WTC11 (cell line): ENCODE data around the gene FPR1. TPM values are rescaled to one million over a fixed set of nuclear protein-coding genes. Genes with fewer than 3 reads are reported as not detected.

Experiments used
- ATAC-seq: fragments of 200-7000 bp; cut with Tn5 transposase; 2 replicates; pipeline ENCODE4 v1.10.0; 2021; ENCODE audit warnings: mild to moderate bottlenecking, moderate library complexity
- CTCF ChIA-PET: fragments of 300-600 bp; sonication (Branson Sonifier 250); formaldehyde crosslinking; loops from one replicate; lab custom pipeline; 2021; ENCODE audit warnings: antibody characterized with exemption; lab: Charles Lee
- POLR2A ChIA-PET: fragments of 350-600 bp; sonication (Branson Sonifier 250); formaldehyde crosslinking; loops from one replicate; lab custom pipeline; 2021; ENCODE audit warnings: antibody characterized with exemption; lab: Charles Lee
- DNase-seq: peaks from one replicate; pipeline ENCODE4 v3.0.0; 2021; ENCODE audit warnings: low spot score
- H3K27ac Mint-ChIP-seq: 2 replicates; pipeline ENCODE4 v1.8.0; 2021; ENCODE audit warnings: mixed read lengths
- H3K27me3 Mint-ChIP-seq: 2 replicates; pipeline ENCODE4 v1.8.0; 2021; ENCODE audit warnings: low read depth, mild to moderate bottlenecking, moderate library complexity, mixed read lengths
- H3K36me3 Mint-ChIP-seq: 2 replicates; pipeline ENCODE4 v1.8.0; 2021; ENCODE audit warnings: mixed read lengths
- H3K4me1 Mint-ChIP-seq: 2 replicates; pipeline ENCODE4 v1.8.0; 2022; ENCODE audit warnings: mixed read lengths
- H3K4me3 Mint-ChIP-seq: 2 replicates; pipeline ENCODE4 v1.8.0; 2021; ENCODE audit warnings: mild to moderate bottlenecking, moderate library complexity, mixed read lengths
- H3K9me3 Mint-ChIP-seq: 2 replicates; pipeline ENCODE4 v1.8.0; 2021; ENCODE audit warnings: mixed read lengths
- AR ChIP-seq: fragments of 250-450 bp; sonication (Bioruptor Pico); IDR thresholded peaks from 2 replicates; pipeline ENCODE4 v1.9.0; 2021; ENCODE audit warnings: mild to moderate bottlenecking
- ATF1 ChIP-seq: sonication (generic); formaldehyde crosslinking; IDR thresholded peaks from 2 replicates; pipeline ENCODE4 v1.8.1; 2023; ENCODE audit warnings: mild to moderate bottlenecking, moderate library complexity, missing genetic modification reagents
- CBFB ChIP-seq: sonication (generic); formaldehyde crosslinking; IDR thresholded peaks from 2 replicates; pipeline ENCODE4 v1.8.1; 2022; ENCODE audit warnings: mild to moderate bottlenecking, low read depth, missing genetic modification reagents
- EMX1 ChIP-seq: fragments of 250-450 bp; sonication (Bioruptor Pico); IDR thresholded peaks from 2 replicates; pipeline ENCODE4 v1.8.0; 2021; ENCODE audit warnings: mild to moderate bottlenecking
- GABPB1 ChIP-seq: sonication (generic); formaldehyde crosslinking; IDR thresholded peaks from 2 replicates; pipeline ENCODE4 v1.8.1; 2023; ENCODE audit warnings: mild to moderate bottlenecking, missing genetic modification reagents
- GRHL2 ChIP-seq: fragments of 250-450 bp; sonication (Bioruptor Pico); IDR thresholded peaks from 2 replicates; pipeline ENCODE4 v1.8.0; 2022; ENCODE audit warnings: mild to moderate bottlenecking, moderate library complexity; ENCODE audit not compliant: insufficient replicate concordance, severe bottlenecking
- GTF2I ChIP-seq: fragments of 250-450 bp; sonication (Bioruptor Pico); conservative IDR thresholded peaks from 2 replicates; pipeline ENCODE4 v1.4.0; 2021; ENCODE audit warnings: mild to moderate bottlenecking
- HMGA2 ChIP-seq: fragments of 250-450 bp; sonication (Bioruptor Pico); IDR thresholded peaks from 2 replicates; pipeline ENCODE4 v1.4.0; 2021; ENCODE audit warnings: mild to moderate bottlenecking, moderate library complexity
- MXD4 ChIP-seq: fragments of 250-450 bp; sonication (Bioruptor Pico); IDR thresholded peaks from 2 replicates; pipeline ENCODE4 v1.8.0; 2021; ENCODE audit warnings: mild to moderate bottlenecking, moderate library complexity, borderline replicate concordance
- MYBL2 ChIP-seq: sonication (generic); formaldehyde crosslinking; IDR thresholded peaks from 2 replicates; pipeline ENCODE4 v1.8.1; 2023; ENCODE audit warnings: mild to moderate bottlenecking, moderate library complexity, missing genetic modification reagents
- NFE2L1 ChIP-seq: sonication (generic); formaldehyde crosslinking; IDR thresholded peaks from 2 replicates; pipeline ENCODE4 v1.8.1; 2023; ENCODE audit warnings: missing genetic modification reagents
- NR1H2 ChIP-seq: sonication (generic); formaldehyde crosslinking; IDR thresholded peaks from 2 replicates; pipeline ENCODE4 v1.9.0; 2021; ENCODE audit warnings: mild to moderate bottlenecking, moderate library complexity, missing genetic modification reagents
- OVOL2 ChIP-seq: fragments of 250-450 bp; sonication (Bioruptor Pico); IDR thresholded peaks from 2 replicates; pipeline ENCODE4 v1.9.0; 2021; ENCODE audit warnings: mild to moderate bottlenecking, borderline replicate concordance
- PREB ChIP-seq: sonication (generic); formaldehyde crosslinking; IDR thresholded peaks from 2 replicates; pipeline ENCODE4 v1.8.1; 2022; ENCODE audit warnings: mild to moderate bottlenecking, missing genetic modification reagents, moderate library complexity, borderline replicate concordance
- SMAD4 ChIP-seq: sonication (generic); formaldehyde crosslinking; IDR thresholded peaks from 2 replicates; pipeline ENCODE4 v1.8.0; 2022; ENCODE audit warnings: mild to moderate bottlenecking, missing genetic modification reagents
- SP1 ChIP-seq: sonication (generic); formaldehyde crosslinking; conservative IDR thresholded peaks from 2 replicates; pipeline ENCODE4 v1.8.1; 2022; ENCODE audit warnings: missing genetic modification reagents
- TEAD4 ChIP-seq: sonication (generic); formaldehyde crosslinking; IDR thresholded peaks from 2 replicates; pipeline ENCODE4 v1.8.0; 2022; ENCODE audit warnings: mild to moderate bottlenecking, missing genetic modification reagents
- ZNF121 ChIP-seq: sonication (generic); formaldehyde crosslinking; IDR thresholded peaks from 2 replicates; pipeline ENCODE4 v1.8.0; 2023; ENCODE audit warnings: missing genetic modification reagents
- ZNF317 ChIP-seq: sonication (generic); formaldehyde crosslinking; IDR thresholded peaks from 2 replicates; pipeline ENCODE4 v1.8.1; 2023; ENCODE audit warnings: low read depth, mild to moderate bottlenecking, moderate library complexity, missing genetic modification reagents, borderline replicate concordance
- ZNF512 ChIP-seq: sonication (generic); formaldehyde crosslinking; IDR thresholded peaks from 2 replicates; pipeline ENCODE4 v1.8.1; 2022; ENCODE audit warnings: missing genetic modification reagents, borderline replicate concordance
- total RNA-seq: library from RNA; stranded (reverse); gene quantifications from 3 replicates; pipeline ENCODE4 v1.2.3, GENCODE V29; 2021
- TF ChIP-seq, protein P1 (sequence below): sonication (generic); formaldehyde crosslinking; IDR thresholded peaks from 2 replicates; pipeline ENCODE4 v1.8.1; 2022; ENCODE audit warnings: low read depth, mild to moderate bottlenecking, moderate library complexity, missing genetic modification reagents, borderline replicate concordance
- TF ChIP-seq, protein P2 (sequence below): sonication (generic); formaldehyde crosslinking; IDR thresholded peaks from 2 replicates; pipeline ENCODE4 v1.8.1; 2023; ENCODE audit warnings: mild to moderate bottlenecking, missing genetic modification reagents, moderate library complexity
- TF ChIP-seq, protein P3 (sequence below): sonication (generic); formaldehyde crosslinking; conservative IDR thresholded peaks from 2 replicates; pipeline ENCODE4 v1.8.1; 2023; ENCODE audit warnings: mild to moderate bottlenecking, low read depth, missing genetic modification reagents, moderate library complexity

FPR1 gene
- total RNA-seq, 1 experiment from 2014 or later, result 0.72 TPM

GRCh38 chr19:51754770-51755169 lies 3.1 kb upstream of the FPR1 start (continued):
- TF ChIP-seq SMAD4 (CRISPR knock-in tag), result no peak
- TF ChIP-seq EMX1 (CRISPR knock-in tag), result no peak
- TF ChIP-seq GABPB1 (CRISPR knock-in tag), result no peak
- TF ChIP-seq GTF2I (CRISPR knock-in tag), result no peak
- TF ChIP-seq, protein P1, sequence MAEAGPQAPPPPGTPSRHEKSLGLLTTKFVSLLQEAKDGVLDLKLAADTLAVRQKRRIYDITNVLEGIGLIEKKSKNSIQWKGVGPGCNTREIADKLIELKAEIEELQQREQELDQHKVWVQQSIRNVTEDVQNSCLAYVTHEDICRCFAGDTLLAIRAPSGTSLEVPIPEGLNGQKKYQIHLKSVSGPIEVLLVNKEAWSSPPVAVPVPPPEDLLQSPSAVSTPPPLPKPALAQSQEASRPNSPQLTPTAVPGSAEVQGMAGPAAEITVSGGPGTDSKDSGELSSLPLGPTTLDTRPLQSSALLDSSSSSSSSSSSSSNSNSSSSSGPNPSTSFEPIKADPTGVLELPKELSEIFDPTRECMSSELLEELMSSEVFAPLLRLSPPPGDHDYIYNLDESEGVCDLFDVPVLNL (CRISPR knock-in tag), result no peak
- no peak for TF ChIP-seq MXD4 (CRISPR knock-in tag)
- TF ChIP-seq ATF1, result no peak
- TF ChIP-seq, all 79 proteins: peak for 0

DNA sequence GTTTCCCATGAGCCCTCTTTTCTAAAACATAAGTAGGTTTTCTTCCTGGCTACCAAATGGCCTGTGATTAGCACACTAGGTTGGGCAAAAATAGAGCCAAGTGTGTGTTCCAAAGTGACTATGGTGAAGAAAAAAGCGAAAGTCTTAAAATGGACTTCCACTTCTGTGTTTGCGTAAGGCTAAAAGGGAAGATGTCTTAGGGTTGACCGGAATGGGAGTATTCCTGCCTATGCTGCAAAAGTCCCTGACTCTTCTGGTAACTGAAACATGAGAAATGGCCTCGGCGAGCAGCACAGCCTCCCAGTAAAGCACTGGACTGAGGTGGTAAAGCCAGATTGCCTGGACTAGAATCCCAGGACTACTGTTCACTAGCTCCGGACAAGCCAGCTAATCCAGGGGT lies 2.4 kb upstream of the FPR1 start:
- POLR2A ChIA-PET, result no interaction called here
- H3K9me3 Mint-ChIP-seq, result peaks cover 32% of the 10 kb centered on the region
- DNase-seq (no peak), ATAC-seq (no peak)
- H3K4me3 Mint-ChIP-seq, result no peak overlapping the region
- H3K4me1 Mint-ChIP-seq, result no peaks in the 10 kb centered on the region
- H3K27me3 Mint-ChIP-seq, result peaks cover 8% of the 10 kb centered on the region
- CTCF ChIA-PET, result no interaction called here
- no peaks in the 10 kb centered on the region for H3K36me3 Mint-ChIP-seq
- TF ChIP-seq EMX1 (CRISPR knock-in tag) (no peak), NFE2L1 (no peak), PREB (no peak), SP1 (CRISPR knock-in tag) (no peak), ZNF512 (CRISPR knock-in tag) (no peak), OVOL2 (CRISPR knock-in tag) (no peak), TEAD4 (CRISPR knock-in tag) (no peak), HMGA2 (CRISPR knock-in tag) (no peak), GRHL2 (CRISPR knock-in tag) (no peak)
- TF ChIP-seq, protein P2, sequence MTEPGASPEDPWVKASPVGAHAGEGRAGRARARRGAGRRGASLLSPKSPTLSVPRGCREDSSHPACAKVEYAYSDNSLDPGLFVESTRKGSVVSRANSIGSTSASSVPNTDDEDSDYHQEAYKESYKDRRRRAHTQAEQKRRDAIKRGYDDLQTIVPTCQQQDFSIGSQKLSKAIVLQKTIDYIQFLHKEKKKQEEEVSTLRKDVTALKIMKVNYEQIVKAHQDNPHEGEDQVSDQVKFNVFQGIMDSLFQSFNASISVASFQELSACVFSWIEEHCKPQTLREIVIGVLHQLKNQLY (CRISPR knock-in tag), result no peak
- TF ChIP-seq, all 79 proteins: peak for 0
- no peak overlapping the region for H3K27ac Mint-ChIP-seq

DNA sequence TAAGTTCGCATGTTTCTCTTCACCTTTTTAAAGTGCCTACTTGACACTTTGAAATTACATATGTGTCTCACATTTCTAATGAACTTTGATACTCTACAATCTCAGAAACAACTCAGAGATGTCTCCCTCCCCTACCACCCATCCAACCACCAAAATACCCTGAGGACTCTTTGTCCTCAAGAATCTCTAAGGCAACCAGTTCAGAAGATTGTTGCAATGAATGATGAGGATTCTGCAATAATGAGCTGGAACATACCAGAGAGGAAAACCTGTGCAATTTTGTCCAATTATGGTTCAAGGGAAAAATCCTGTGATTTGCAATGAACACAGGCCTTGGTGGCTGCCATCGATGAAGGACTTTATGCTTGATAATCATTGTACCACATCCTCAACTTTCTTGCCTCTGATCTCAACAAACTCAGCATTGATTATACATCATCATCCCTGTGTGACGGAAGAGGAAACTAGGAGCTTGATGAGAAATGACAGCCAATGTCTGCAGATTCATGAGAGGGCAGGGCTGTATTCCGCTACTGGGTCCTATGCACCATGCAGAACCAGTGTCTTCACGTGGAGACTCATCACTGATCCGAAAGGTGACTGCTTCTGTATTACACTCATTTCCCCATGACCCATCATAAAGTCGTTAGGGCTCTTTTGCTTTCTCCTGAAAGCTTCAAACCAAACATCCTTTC lies 1.1 kb downstream of the FPR1 start:
- H3K4me1 Mint-ChIP-seq, result no peaks in the 10 kb centered on the region
- DNase-seq, result no peak
- H3K27ac Mint-ChIP-seq, result no peak overlapping the region
- no peaks in the 10 kb centered on the region for H3K36me3 Mint-ChIP-seq
- H3K9me3 Mint-ChIP-seq, result peaks cover 21% of the 10 kb centered on the region
- ATAC-seq, result no peak
- H3K27me3 Mint-ChIP-seq, result peaks cover 7% of the 10 kb centered on the region
- no peak overlapping the region for H3K4me3 Mint-ChIP-seq
- ChIA-PET CTCF (interaction anchor here (1.1 kb wide), 1 partner anchor 27 kb away, joined by 3 read pairs; no protein-coding TSS in a partner anchor), POLR2A (no interaction called here)
- TF ChIP-seq CBFB (CRISPR knock-in tag) (no peak), MYBL2 (CRISPR knock-in tag) (no peak), ZNF317 (CRISPR knock-in tag) (no peak), ZNF121 (CRISPR knock-in tag) (no peak), NFE2L1 (no peak), NR1H2 (CRISPR knock-in tag) (no peak), AR (CRISPR knock-in tag) (no peak)
- TF ChIP-seq, protein P3, sequence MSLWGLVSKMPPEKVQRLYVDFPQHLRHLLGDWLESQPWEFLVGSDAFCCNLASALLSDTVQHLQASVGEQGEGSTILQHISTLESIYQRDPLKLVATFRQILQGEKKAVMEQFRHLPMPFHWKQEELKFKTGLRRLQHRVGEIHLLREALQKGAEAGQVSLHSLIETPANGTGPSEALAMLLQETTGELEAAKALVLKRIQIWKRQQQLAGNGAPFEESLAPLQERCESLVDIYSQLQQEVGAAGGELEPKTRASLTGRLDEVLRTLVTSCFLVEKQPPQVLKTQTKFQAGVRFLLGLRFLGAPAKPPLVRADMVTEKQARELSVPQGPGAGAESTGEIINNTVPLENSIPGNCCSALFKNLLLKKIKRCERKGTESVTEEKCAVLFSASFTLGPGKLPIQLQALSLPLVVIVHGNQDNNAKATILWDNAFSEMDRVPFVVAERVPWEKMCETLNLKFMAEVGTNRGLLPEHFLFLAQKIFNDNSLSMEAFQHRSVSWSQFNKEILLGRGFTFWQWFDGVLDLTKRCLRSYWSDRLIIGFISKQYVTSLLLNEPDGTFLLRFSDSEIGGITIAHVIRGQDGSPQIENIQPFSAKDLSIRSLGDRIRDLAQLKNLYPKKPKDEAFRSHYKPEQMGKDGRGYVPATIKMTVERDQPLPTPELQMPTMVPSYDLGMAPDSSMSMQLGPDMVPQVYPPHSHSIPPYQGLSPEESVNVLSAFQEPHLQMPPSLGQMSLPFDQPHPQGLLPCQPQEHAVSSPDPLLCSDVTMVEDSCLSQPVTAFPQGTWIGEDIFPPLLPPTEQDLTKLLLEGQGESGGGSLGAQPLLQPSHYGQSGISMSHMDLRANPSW, result no peak
